22Rv1 (cell line): Measurements from ENCODE around the gene STH.

Experiments
- ZFX ChIP-seq: fragments of 450-650 bp; IDR thresholded peaks from 2 replicates; pipeline ENCODE4 v1.6.1; 2017; ENCODE audit warnings: antibody characterized with exemption, borderline replicate concordance
- TF ChIP-seq, protein P1 (sequence below): fragments of 450-650 bp; IDR thresholded peaks from 2 replicates; pipeline ENCODE4 v1.5.1; 2017; ENCODE audit warnings: mild to moderate bottlenecking

- TF ChIP-seq, protein P1, sequence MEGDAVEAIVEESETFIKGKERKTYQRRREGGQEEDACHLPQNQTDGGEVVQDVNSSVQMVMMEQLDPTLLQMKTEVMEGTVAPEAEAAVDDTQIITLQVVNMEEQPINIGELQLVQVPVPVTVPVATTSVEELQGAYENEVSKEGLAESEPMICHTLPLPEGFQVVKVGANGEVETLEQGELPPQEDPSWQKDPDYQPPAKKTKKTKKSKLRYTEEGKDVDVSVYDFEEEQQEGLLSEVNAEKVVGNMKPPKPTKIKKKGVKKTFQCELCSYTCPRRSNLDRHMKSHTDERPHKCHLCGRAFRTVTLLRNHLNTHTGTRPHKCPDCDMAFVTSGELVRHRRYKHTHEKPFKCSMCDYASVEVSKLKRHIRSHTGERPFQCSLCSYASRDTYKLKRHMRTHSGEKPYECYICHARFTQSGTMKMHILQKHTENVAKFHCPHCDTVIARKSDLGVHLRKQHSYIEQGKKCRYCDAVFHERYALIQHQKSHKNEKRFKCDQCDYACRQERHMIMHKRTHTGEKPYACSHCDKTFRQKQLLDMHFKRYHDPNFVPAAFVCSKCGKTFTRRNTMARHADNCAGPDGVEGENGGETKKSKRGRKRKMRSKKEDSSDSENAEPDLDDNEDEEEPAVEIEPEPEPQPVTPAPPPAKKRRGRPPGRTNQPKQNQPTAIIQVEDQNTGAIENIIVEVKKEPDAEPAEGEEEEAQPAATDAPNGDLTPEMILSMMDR: no peak
- TF ChIP-seq ZFX: no peak
These were observed 36.7 kb upstream of the STH start for GRCh38 chr17:45962221-45962972.
